ENCODE measurements around the gene MOB1B.

MOB1B gene

GRCh38 chr4:70958681-70959080, 56.5 kb downstream of the MOB1B start:
- H3K4me3 Mint-ChIP-seq = no peak overlapping the region
- H3K36me3 Mint-ChIP-seq = peaks cover 6% of the 10 kb centered on the region
- no peaks in the 10 kb centered on the region for H3K27me3 Mint-ChIP-seq
- no peak overlapping the region for H3K27ac Mint-ChIP-seq
- peaks cover 2% of the 10 kb centered on the region for H3K4me1 Mint-ChIP-seq (ENCODE audit: low read depth)
- no peaks in the 10 kb centered on the region for H3K9me3 Mint-ChIP-seq (ENCODE audit: low read depth)

- H3K27ac Mint-ChIP-seq = peak overlapping the region; percentile 38
- peaks cover 14% of the 10 kb centered on the region for H3K4me1 Mint-ChIP-seq (ENCODE audit: low read depth)
- H3K9me3 Mint-ChIP-seq (ENCODE audit: low read depth) = no peaks in the 10 kb centered on the region
- no peak overlapping the region for H3K4me3 Mint-ChIP-seq
- no peaks in the 10 kb centered on the region for H3K36me3 Mint-ChIP-seq
- H3K27me3 Mint-ChIP-seq = no peaks in the 10 kb centered on the region
Measured at GRCh38 chr4:70969076-70969475, 66.9 kb downstream of the MOB1B start.

GRCh38 chr4:70976252-70976651, 74.1 kb downstream of the MOB1B start:
- H3K36me3 Mint-ChIP-seq = peaks cover 8% of the 10 kb centered on the region
- H3K27me3 Mint-ChIP-seq = no peaks in the 10 kb centered on the region
- peaks cover 4% of the 10 kb centered on the region for H3K4me1 Mint-ChIP-seq (ENCODE audit: low read depth)
- H3K9me3 Mint-ChIP-seq (ENCODE audit: low read depth) = no peaks in the 10 kb centered on the region
- H3K4me3 Mint-ChIP-seq = no peak overlapping the region
- no peak overlapping the region for H3K27ac Mint-ChIP-seq

- no peaks in the 10 kb centered on the region for H3K9me3 Mint-ChIP-seq (ENCODE audit: low read depth)
Measured at GRCh38 chr4:70979445-70980008, 77.4 kb downstream of the MOB1B start.

GRCh38 chr4:70980196-70980595, 78.0 kb downstream of the MOB1B start:
- Mint-ChIP-seq H3K36me3 (peaks cover 5% of the 10 kb centered on the region), H3K27ac (no peak overlapping the region), H3K4me1 (ENCODE audit: low read depth) (no peaks in the 10 kb centered on the region), H3K4me3 (no peak overlapping the region), H3K9me3 (ENCODE audit: low read depth) (no peaks in the 10 kb centered on the region), H3K27me3 (no peaks in the 10 kb centered on the region)

More at GRCh38 chr4:70979445-70980008, 77.4 kb downstream of the MOB1B start:
- H3K4me1 Mint-ChIP-seq (ENCODE audit: low read depth) = no peaks in the 10 kb centered on the region
- no peak overlapping the region for H3K4me3 Mint-ChIP-seq
- no peaks in the 10 kb centered on the region for H3K27me3 Mint-ChIP-seq
- no peak overlapping the region for H3K27ac Mint-ChIP-seq
- peaks cover 5% of the 10 kb centered on the region for H3K36me3 Mint-ChIP-seq

- Mint-ChIP-seq H3K4me1 (ENCODE audit: low read depth) (no peaks in the 10 kb centered on the region), H3K27me3 (no peaks in the 10 kb centered on the region), H3K9me3 (ENCODE audit: low read depth) (no peaks in the 10 kb centered on the region), H3K4me3 (no peak overlapping the region), H3K27ac (no peak overlapping the region), H3K36me3 (peaks cover 2% of the 10 kb centered on the region)
Measured at GRCh38 chr4:70984106-70984505, 81.9 kb downstream of the MOB1B start.

- Mint-ChIP-seq H3K27me3 (no peaks in the 10 kb centered on the region), H3K4me3 (no peak overlapping the region), H3K36me3 (peaks cover 2% of the 10 kb centered on the region)
Measured at GRCh38 chr4:70984589-70984988, 82.4 kb downstream of the MOB1B start.

GRCh38 chr4:70991596-70991995, 89.4 kb downstream of the MOB1B start:
- H3K4me3 Mint-ChIP-seq = no peak overlapping the region
- no peaks in the 10 kb centered on the region for H3K27me3 Mint-ChIP-seq
- H3K4me1 Mint-ChIP-seq (ENCODE audit: low read depth) = peaks cover 34% of the 10 kb centered on the region
- peaks cover 2% of the 10 kb centered on the region for H3K36me3 Mint-ChIP-seq
- no peaks in the 10 kb centered on the region for H3K9me3 Mint-ChIP-seq (ENCODE audit: low read depth)
- no peak overlapping the region for H3K27ac Mint-ChIP-seq

More at GRCh38 chr4:70984589-70984988, 82.4 kb downstream of the MOB1B start:
- Mint-ChIP-seq H3K4me1 (ENCODE audit: low read depth) (no peaks in the 10 kb centered on the region), H3K9me3 (ENCODE audit: low read depth) (no peaks in the 10 kb centered on the region), H3K27ac (no peak overlapping the region)

GRCh38 chr4:70992391-70992881, 90.3 kb downstream of the MOB1B start:
- peak overlapping the region; percentile 95 for H3K27ac Mint-ChIP-seq
- no peaks in the 10 kb centered on the region for H3K27me3 Mint-ChIP-seq
- H3K4me1 Mint-ChIP-seq (ENCODE audit: low read depth) = peaks cover 43% of the 10 kb centered on the region
- H3K36me3 Mint-ChIP-seq = peaks cover 2% of the 10 kb centered on the region
- peak overlapping the region; percentile 94 for H3K4me3 Mint-ChIP-seq
- no peaks in the 10 kb centered on the region for H3K9me3 Mint-ChIP-seq (ENCODE audit: low read depth)

GRCh38 chr4:70993181-70994068, 91.3 kb downstream of the MOB1B start, which contains the start of gene DCK:
Gene DCK, plus strand, starts transcription at chr4:70993649. Its CDS starts 187 bp downstream, at chr4:70993836.
- Mint-ChIP-seq H3K27ac (peak within 1 kb of the TSS; percentile 95), H3K9me3 (ENCODE audit: low read depth) (no peaks in the 10 kb centered on the region), H3K36me3 (peaks cover 2% of the 10 kb centered on the region), H3K4me1 (ENCODE audit: low read depth) (peaks cover 51% of the 10 kb centered on the region), H3K27me3 (no peaks in the 10 kb centered on the region), H3K4me3 (peak within 1 kb of the TSS; percentile 94)

- H3K9me3 Mint-ChIP-seq (ENCODE audit: low read depth) = no peaks in the 10 kb centered on the region
- peaks cover 55% of the 10 kb centered on the region for H3K4me1 Mint-ChIP-seq (ENCODE audit: low read depth)
- peak overlapping the region; percentile 95 for H3K27ac Mint-ChIP-seq
- H3K4me3 Mint-ChIP-seq = peak overlapping the region; percentile 94
- H3K36me3 Mint-ChIP-seq = peaks cover 6% of the 10 kb centered on the region
- no peaks in the 10 kb centered on the region for H3K27me3 Mint-ChIP-seq
Measured at GRCh38 chr4:70994069-70994366, 91.8 kb downstream of the MOB1B start.

GRCh38 chr4:70994387-70995099, 92.4 kb downstream of the MOB1B start:
- H3K27me3 Mint-ChIP-seq = no peaks in the 10 kb centered on the region
- peak overlapping the region; percentile 95 for H3K27ac Mint-ChIP-seq
- peaks cover 10% of the 10 kb centered on the region for H3K36me3 Mint-ChIP-seq
- H3K9me3 Mint-ChIP-seq (ENCODE audit: low read depth) = peaks cover under 1% of the 10 kb centered on the region
- peaks cover 60% of the 10 kb centered on the region for H3K4me1 Mint-ChIP-seq (ENCODE audit: low read depth)
- H3K4me3 Mint-ChIP-seq = peak overlapping the region; percentile 94

- Mint-ChIP-seq H3K9me3 (ENCODE audit: low read depth) (peaks cover 4% of the 10 kb centered on the region), H3K27me3 (no peaks in the 10 kb centered on the region), H3K4me3 (peak overlapping the region; percentile 94), H3K27ac (peak overlapping the region; percentile 95), H3K4me1 (ENCODE audit: low read depth) (peaks cover 74% of the 10 kb centered on the region), H3K36me3 (peaks cover 23% of the 10 kb centered on the region)
Measured at GRCh38 chr4:70996018-70996360, 93.8 kb downstream of the MOB1B start.

GRCh38 chr4:70997036-70997435, 94.9 kb downstream of the MOB1B start:
- H3K9me3 Mint-ChIP-seq (ENCODE audit: low read depth) = peaks cover 4% of the 10 kb centered on the region
- peaks cover 32% of the 10 kb centered on the region for H3K36me3 Mint-ChIP-seq
- H3K27ac Mint-ChIP-seq = peak overlapping the region; percentile 95
- H3K4me3 Mint-ChIP-seq = peak overlapping the region; percentile 94
- no peaks in the 10 kb centered on the region for H3K27me3 Mint-ChIP-seq
- peaks cover 83% of the 10 kb centered on the region for H3K4me1 Mint-ChIP-seq (ENCODE audit: low read depth)

- peak overlapping the region; percentile 94 for H3K4me3 Mint-ChIP-seq
- H3K4me1 Mint-ChIP-seq (ENCODE audit: low read depth) = peaks cover 85% of the 10 kb centered on the region
- no peaks in the 10 kb centered on the region for H3K27me3 Mint-ChIP-seq
- peaks cover 36% of the 10 kb centered on the region for H3K36me3 Mint-ChIP-seq
- peak overlapping the region; percentile 95 for H3K27ac Mint-ChIP-seq
- peaks cover 4% of the 10 kb centered on the region for H3K9me3 Mint-ChIP-seq (ENCODE audit: low read depth)
Measured at GRCh38 chr4:70997546-70997945, 95.4 kb downstream of the MOB1B start.

All from activated naive CD8-positive, alpha-beta T cell (primary cell).